HepG2 (cell line): Measurements from ENCODE around the gene CYSRT1. TPM values are rescaled to one million over a fixed set of nuclear protein-coding genes. Genes with fewer than 3 reads are reported as not detected.

Experiments used
- ARID4A ChIP-seq: sonication (generic); formaldehyde crosslinking; IDR thresholded peaks from 2 replicates; pipeline ENCODE4 v1.5.0; 2020; ENCODE audit warnings: mild to moderate bottlenecking, missing genetic modification reagents, borderline replicate concordance
- BATF2 ChIP-seq: sonication (generic); formaldehyde crosslinking; IDR thresholded peaks from 2 replicates; pipeline ENCODE4 v1.8.0; 2022; ENCODE audit warnings: mild to moderate bottlenecking, missing genetic modification reagents, moderate library complexity
- GATA4 ChIP-seq: sonication (generic); IDR thresholded peaks from 2 replicates; pipeline ENCODE4 v1.6.1; 2016; ENCODE audit warnings: antibody characterized with exemption, low read depth, borderline replicate concordance
- GFI1 ChIP-seq: sonication (generic); formaldehyde crosslinking; IDR thresholded peaks from 2 replicates; pipeline ENCODE4 v1.5.0; 2020; ENCODE audit warnings: missing genetic modification reagents, mild to moderate bottlenecking, borderline replicate concordance
- HMGA1 ChIP-seq: sonication (generic); formaldehyde crosslinking; conservative IDR thresholded peaks from 2 replicates; pipeline ENCODE4 v1.4.0; 2020; ENCODE audit warnings: missing genetic modification reagents
- KAT7 ChIP-seq: IDR thresholded peaks from 2 replicates; pipeline ENCODE4 v1.6.1; 2018; ENCODE audit warnings: borderline replicate concordance, missing compliant biosample characterization
- KDM1A ChIP-seq: IDR thresholded peaks from 2 replicates; pipeline ENCODE4 v1.6.1; 2016; ENCODE audit warnings: missing compliant biosample characterization
- NR1H2 ChIP-seq: sonication (generic); formaldehyde crosslinking; IDR thresholded peaks from 2 replicates; pipeline ENCODE4 v1.8.1; 2022; ENCODE audit warnings: low read depth, missing genetic modification reagents, borderline replicate concordance
- PAWR ChIP-seq: sonication (generic); formaldehyde crosslinking; IDR thresholded peaks from 2 replicates; pipeline ENCODE4 v1.4.0; 2020; ENCODE audit warnings: missing genetic modification reagents, mild to moderate bottlenecking, borderline replicate concordance
- PLRG1 ChIP-seq: fragments of 450-650 bp; conservative IDR thresholded peaks from 2 replicates; pipeline ENCODE4 v1.6.1; 2016
- SMAD9 ChIP-seq: sonication (generic); formaldehyde crosslinking; IDR thresholded peaks from 2 replicates; pipeline ENCODE4 v1.5.1; 2020; ENCODE audit warnings: mild to moderate bottlenecking, missing genetic modification reagents
- TERF1 ChIP-seq: sonication (generic); formaldehyde crosslinking; IDR thresholded peaks from 2 replicates; pipeline ENCODE4 v1.8.0; 2022; ENCODE audit warnings: mild to moderate bottlenecking, missing genetic modification reagents, moderate library complexity
- TGIF2 ChIP-seq: IDR thresholded peaks from 2 replicates; pipeline ENCODE4 v1.6.1; 2016; ENCODE audit warnings: control low read depth, missing compliant biosample characterization
- ZBTB25 ChIP-seq: IDR thresholded peaks from 2 replicates; pipeline ENCODE4 v1.6.1; 2018; ENCODE audit warnings: missing genetic modification reagents
- ZMAT5 ChIP-seq: sonication (generic); formaldehyde crosslinking; IDR thresholded peaks from 2 replicates; pipeline ENCODE4 v1.5.0; 2020; ENCODE audit warnings: mild to moderate bottlenecking, low read depth, missing genetic modification reagents, borderline replicate concordance
- ZNF101 ChIP-seq: sonication (generic); formaldehyde crosslinking; IDR thresholded peaks from 2 replicates; pipeline ENCODE4 v1.4.0; 2020; ENCODE audit warnings: mild to moderate bottlenecking, low read depth, missing genetic modification reagents, borderline replicate concordance
- ZNF468 ChIP-seq: sonication (generic); formaldehyde crosslinking; IDR thresholded peaks from 2 replicates; pipeline ENCODE4 v1.8.0; 2022; ENCODE audit warnings: mild to moderate bottlenecking, moderate library complexity, missing genetic modification reagents
- ZNF484 ChIP-seq: sonication (generic); formaldehyde crosslinking; IDR thresholded peaks from 2 replicates; pipeline ENCODE4 v1.5.1; 2020; ENCODE audit warnings: mild to moderate bottlenecking, low read depth, missing genetic modification reagents, borderline replicate concordance
- ZNF510 ChIP-seq: sonication (generic); formaldehyde crosslinking; IDR thresholded peaks from 2 replicates; pipeline ENCODE4 v1.4.0; 2020; ENCODE audit warnings: low read depth, mild to moderate bottlenecking, missing genetic modification reagents
- ZNF557 ChIP-seq: sonication (generic); formaldehyde crosslinking; IDR thresholded peaks from 2 replicates; pipeline ENCODE4 v1.4.0; 2020; ENCODE audit warnings: missing genetic modification reagents
- ZNF749 ChIP-seq: sonication (generic); formaldehyde crosslinking; IDR thresholded peaks from 2 replicates; pipeline ENCODE4 v1.8.0; 2022; ENCODE audit warnings: mild to moderate bottlenecking, missing genetic modification reagents, moderate library complexity, borderline replicate concordance
- polyA plus RNA-seq, 8 experiments: library from polyadenylated mRNA; depleted of rRNA in 3 of 8; stranded (reverse) in 7 of 8; unstranded in 1 of 8; fragments of >200 nt; fragmentation: Illumina TruSeq in 4 of 8; extraction: Trizol in 4 of 8; gene quantifications; 2 replicates each; pipeline versions ENCODE4 v1.2.1 to v1.2.3, GENCODE V29; 2011 to 2016; ENCODE audit warnings: low read depth in 4 of 8, missing spikeins in 1 of 8, mixed read lengths in 1 of 8; ENCODE audit not compliant: insufficient read depth in 1 of 8
- total RNA-seq, 5 experiments: library from RNA; depleted of rRNA; stranded (reverse); fragments of >200 nt; fragmentation: Illumina TruSeq; extraction: Trizol; gene quantifications; 2 replicates each; pipeline ENCODE4 v1.2.3, GENCODE V29; 2016; ENCODE audit warnings: low read depth in 1 of 5

Gene CYSRT1
- total and polyA plus RNA-seq, 2 of the 13 experiments (the other 11 are each of a cell fraction or from before 2014, with no cell fraction given): 1.5 to 2.1 TPM

GRCh38 chr9:137253717-137254623 is 29.0 kb downstream of the CYSRT1 start (continued):
- TF ChIP-seq ZBTB25 (CRISPR knock-in tag) (no peak), TERF1 (CRISPR knock-in tag) (no peak), GFI1 (CRISPR knock-in tag) (no peak), KAT7 (CRISPR knock-in tag) (no peak), TGIF2 (CRISPR knock-in tag) (no peak), BATF2 (no peak), ZMAT5 (CRISPR knock-in tag) (no peak), ZNF101 (CRISPR knock-in tag) (no peak), KDM1A (CRISPR knock-in tag) (no peak), ZNF749 (no peak), ZNF468 (CRISPR knock-in tag) (no peak), ZNF484 (CRISPR knock-in tag) (no peak), ZNF557 (CRISPR knock-in tag) (no peak), PLRG1 (no peak), NR1H2 (CRISPR knock-in tag) (no peak), GATA4 (no peak), HMGA1 (CRISPR knock-in tag) (no peak), ARID4A (CRISPR knock-in tag) (no peak), PAWR (CRISPR knock-in tag) (0 out of 2 replicates have a peak, but pooled peaks have one; percentile 68), SMAD9 (CRISPR knock-in tag) (no peak), ZNF510 (no peak)
